Measurements from ENCODE around the gene TMEM185A.
"Not testable (repeated sequence)": the region's sequence is repeated elsewhere in the genome, so short reads cannot be mapped to it uniquely, and the experiment has no call there.

TMEM185A gene

DNA sequence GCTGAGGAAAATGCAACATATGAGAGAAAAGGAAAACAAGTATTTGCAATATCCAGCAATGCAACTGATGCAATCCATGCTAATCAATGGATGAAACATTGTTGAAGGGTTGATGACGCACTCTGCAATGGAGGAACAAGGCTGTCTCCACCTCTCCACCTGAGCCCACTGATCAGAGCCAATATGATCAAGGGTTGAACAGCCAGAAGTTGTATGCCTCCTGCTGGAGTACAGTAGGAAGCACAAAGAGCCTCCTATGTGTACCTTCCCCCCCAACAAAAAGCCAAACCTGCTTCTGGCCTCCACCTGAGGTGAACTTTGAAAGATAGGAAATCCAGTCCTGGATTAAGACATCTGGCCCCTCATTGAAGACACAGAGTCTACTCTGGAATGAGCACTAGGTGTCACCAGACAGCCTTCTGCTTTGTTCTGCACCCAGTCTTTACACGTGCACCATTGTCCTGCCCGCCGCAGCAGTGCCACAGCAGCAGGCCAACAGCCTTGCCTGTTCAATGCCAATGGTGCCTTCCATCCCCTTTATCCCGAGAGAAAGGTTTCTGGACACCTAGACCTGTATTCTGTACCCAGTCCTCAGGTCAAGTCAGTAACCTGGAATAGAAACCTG is 24.8 kb upstream of the TMEM185A start:
- not testable (repeated sequence) for H3K9me2 ChIP-seq (replicated peaks; ENCODE audit: insufficient read depth, low read length); H3K9ac ChIP-seq (ENCODE audit: low read length); H3K36me3 ChIP-seq (replicated peaks; ENCODE audit: insufficient read depth, low read length); H3K4me3 ChIP-seq (ENCODE audit: low read length); H3K27me3 ChIP-seq (replicated peaks; ENCODE audit: insufficient read depth, low read length); DNase-seq; H3K9me3 ChIP-seq (replicated peaks; ENCODE audit: insufficient read depth, low read length); H3K27ac ChIP-seq (ENCODE audit: low read length); H2AFZ ChIP-seq (ENCODE audit: low read length); H3K4me1 ChIP-seq (ENCODE audit: low read length); H4K20me1 ChIP-seq (ENCODE audit: insufficient read depth, low read length); H3K79me2 ChIP-seq (ENCODE audit: low read length); H3F3A ChIP-seq (ENCODE audit: insufficient read depth, low read length); H3K4me2 ChIP-seq (ENCODE audit: low read depth, low read length)

DNA sequence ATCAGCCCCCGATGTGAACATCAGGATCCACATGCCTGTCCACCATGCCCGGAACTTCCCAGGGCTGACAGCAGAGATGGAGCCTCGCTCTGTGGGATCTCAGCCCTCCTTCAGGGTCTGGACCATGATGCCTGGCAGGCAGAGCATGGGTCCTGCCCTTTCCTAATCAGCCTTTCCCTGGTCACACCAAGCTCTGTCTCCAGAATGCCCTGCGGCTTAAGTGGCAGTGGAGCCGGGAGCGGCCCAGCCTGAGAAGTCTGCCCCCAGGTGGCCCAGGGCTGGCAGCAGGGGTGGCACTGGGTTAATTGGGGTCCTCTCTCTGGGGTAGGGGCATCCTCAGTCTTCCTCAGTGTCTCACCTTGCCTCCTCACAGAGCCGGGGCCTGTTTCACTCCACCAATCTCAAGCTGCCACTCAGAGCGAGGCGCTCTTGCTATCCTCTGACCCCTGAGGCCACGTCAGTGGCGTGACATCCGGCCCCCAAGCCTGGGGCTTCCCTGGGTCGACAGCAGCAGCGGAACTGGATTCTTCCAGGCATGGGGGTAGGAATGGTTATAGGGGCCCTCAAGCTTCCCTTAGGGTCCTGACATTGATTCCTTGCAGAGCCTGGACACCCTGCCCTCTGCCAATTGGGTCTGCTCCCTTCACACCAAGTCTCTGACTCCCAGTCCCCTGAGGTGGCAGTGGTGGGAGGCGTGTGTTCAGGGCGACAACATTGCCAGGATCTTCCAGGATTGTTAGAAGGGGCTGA is 20.8 kb upstream of the TMEM185A start:
- no peaks in the 10 kb centered on the region for H3K4me1 ChIP-seq (ENCODE audit: low read length)
- no peaks in the 10 kb centered on the region for H3K9me3 ChIP-seq (replicated peaks; ENCODE audit: insufficient read depth, low read length)
- H4K20me1 ChIP-seq (ENCODE audit: insufficient read depth, low read length): no peaks in the 10 kb centered on the region
- no peak overlapping the region for H3K4me2 ChIP-seq (ENCODE audit: low read depth, low read length)
- H3K27ac ChIP-seq (ENCODE audit: low read length): no peak overlapping the region
- no peak for DNase-seq
- TF ChIP-seq CTCF (IDR thresholded peaks at IDR 0.05; ENCODE audit: low read length) (no peak), EZH2 (optimal IDR thresholded peaks at IDR 0.05; ENCODE audit: low read depth, low read length) (no peak), EZH2phosphoT487 (IDR thresholded peaks at IDR 0.05; ENCODE audit: low read length) (no peak)
- no peaks in the 10 kb centered on the region for H3F3A ChIP-seq (ENCODE audit: insufficient read depth, low read length)
- H3K36me3 ChIP-seq (replicated peaks; ENCODE audit: insufficient read depth, low read length): no peaks in the 10 kb centered on the region
- H3K9me2 ChIP-seq (replicated peaks; ENCODE audit: insufficient read depth, low read length): no peaks in the 10 kb centered on the region
- no peaks in the 10 kb centered on the region for H3K27me3 ChIP-seq (replicated peaks; ENCODE audit: insufficient read depth, low read length)
- H3K79me2 ChIP-seq (ENCODE audit: low read length): no peaks in the 10 kb centered on the region
- no peak overlapping the region for H2AFZ ChIP-seq (ENCODE audit: low read length)
- no peak overlapping the region for H3K9ac ChIP-seq (ENCODE audit: low read length)
- no peak overlapping the region for H3K4me3 ChIP-seq (ENCODE audit: low read length)

DNA sequence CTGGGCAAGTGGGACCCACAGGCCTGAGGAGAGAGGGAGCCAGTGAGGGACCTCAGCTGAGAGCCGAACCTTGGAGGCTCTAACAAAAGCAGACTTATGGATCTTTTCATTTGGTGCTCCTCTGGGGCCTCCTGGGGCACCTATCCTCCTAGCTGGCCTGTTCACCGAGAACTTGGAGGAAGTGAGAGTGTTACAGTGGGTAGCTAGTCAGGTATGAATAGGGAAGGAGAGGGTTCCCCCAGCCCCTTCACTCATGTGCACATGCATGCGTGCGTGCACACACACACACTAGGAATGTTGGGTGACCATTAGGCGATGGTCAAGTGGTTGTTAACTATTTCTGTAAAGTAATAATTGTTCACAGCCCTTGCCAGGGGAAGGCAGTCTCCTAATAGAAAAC is 18.6 kb upstream of the TMEM185A start:
- H3K36me3 ChIP-seq (replicated peaks; ENCODE audit: insufficient read depth, low read length): no peaks in the 10 kb centered on the region
- H3K4me2 ChIP-seq (ENCODE audit: low read depth, low read length): no peak overlapping the region
- H3K4me3 ChIP-seq (ENCODE audit: low read length): no peak overlapping the region
- H3K9ac ChIP-seq (ENCODE audit: low read length): no peak overlapping the region
- no peak overlapping the region for H2AFZ ChIP-seq (ENCODE audit: low read length)
- DNase-seq: no peak
- no peaks in the 10 kb centered on the region for H3K4me1 ChIP-seq (ENCODE audit: low read length)
- H4K20me1 ChIP-seq (ENCODE audit: insufficient read depth, low read length): no peaks in the 10 kb centered on the region
- H3K27me3 ChIP-seq (replicated peaks; ENCODE audit: insufficient read depth, low read length): no peaks in the 10 kb centered on the region
- no peaks in the 10 kb centered on the region for H3K9me2 ChIP-seq (replicated peaks; ENCODE audit: insufficient read depth, low read length)
- TF ChIP-seq EZH2 (optimal IDR thresholded peaks at IDR 0.05; ENCODE audit: low read depth, low read length) (no peak), EZH2phosphoT487 (IDR thresholded peaks at IDR 0.05; ENCODE audit: low read length) (no peak), CTCF (IDR thresholded peaks at IDR 0.05; ENCODE audit: low read length) (no peak)
- no peak overlapping the region for H3K27ac ChIP-seq (ENCODE audit: low read length)
- no peaks in the 10 kb centered on the region for H3F3A ChIP-seq (ENCODE audit: insufficient read depth, low read length)
- H3K79me2 ChIP-seq (ENCODE audit: low read length): no peaks in the 10 kb centered on the region
- no peaks in the 10 kb centered on the region for H3K9me3 ChIP-seq (replicated peaks; ENCODE audit: insufficient read depth, low read length)

DNA sequence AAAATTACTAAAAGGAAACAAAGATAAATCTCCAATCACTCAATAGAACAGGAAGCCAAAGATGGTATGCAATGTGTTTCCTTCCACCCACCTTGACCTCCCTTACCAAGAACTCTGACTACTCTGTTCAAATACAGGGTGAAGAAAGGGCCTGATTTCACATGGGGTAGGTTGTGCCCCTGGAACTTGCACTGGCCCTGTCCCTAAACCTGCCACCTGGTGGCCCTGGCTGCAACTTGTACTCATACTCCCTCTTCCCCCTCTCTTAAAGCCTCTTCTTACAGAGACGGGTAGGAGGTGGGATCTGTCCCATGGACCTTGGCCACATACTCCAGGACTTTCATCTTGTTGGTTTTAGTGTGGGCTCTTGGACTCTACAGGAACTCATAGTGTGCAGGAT is 17.3 kb upstream of the TMEM185A start:
- TF ChIP-seq EZH2phosphoT487 (IDR thresholded peaks at IDR 0.05; ENCODE audit: low read length): no peak
- no peak for TF ChIP-seq CTCF (IDR thresholded peaks at IDR 0.05; ENCODE audit: low read length)
- no peak for TF ChIP-seq EZH2 (optimal IDR thresholded peaks at IDR 0.05; ENCODE audit: low read depth, low read length)
- Histone ChIP-seq H3K4me1 (ENCODE audit: low read length) (no peaks in the 10 kb centered on the region), H3K27me3 (replicated peaks; ENCODE audit: insufficient read depth, low read length) (no peaks in the 10 kb centered on the region), H3K9me3 (replicated peaks; ENCODE audit: insufficient read depth, low read length) (no peaks in the 10 kb centered on the region), H3K4me2 (ENCODE audit: low read depth, low read length) (no peak overlapping the region), H4K20me1 (ENCODE audit: insufficient read depth, low read length) (no peaks in the 10 kb centered on the region), H3F3A (ENCODE audit: insufficient read depth, low read length) (no peaks in the 10 kb centered on the region), H3K4me3 (ENCODE audit: low read length) (no peak overlapping the region), H3K27ac (ENCODE audit: low read length) (no peak overlapping the region), H2AFZ (ENCODE audit: low read length) (no peak overlapping the region), H3K9ac (ENCODE audit: low read length) (no peak overlapping the region), H3K36me3 (replicated peaks; ENCODE audit: insufficient read depth, low read length) (no peaks in the 10 kb centered on the region), H3K9me2 (replicated peaks; ENCODE audit: insufficient read depth, low read length) (no peaks in the 10 kb centered on the region), H3K79me2 (ENCODE audit: low read length) (no peaks in the 10 kb centered on the region)
- no peak for DNase-seq
